GM19468 (cell line): ENCODE measurements around the gene TMC3.
A peak's percentile ranks its signal among the peaks of the same experiment; 100 is the strongest.

ENCODE experiments used
- ATAC-seq: cut with Tn5 transposase; IDR thresholded peaks from one replicate; pipeline ENCODE4 v1.9.1; 2021; ENCODE audit warnings: mild to moderate bottlenecking, moderate library complexity, moderate number of reproducible peaks; ENCODE audit not compliant: unreplicated experiment; ENCODE audit errors: extremely low read depth

The TMC3 gene

GRCh38 chr15:81326466-81327212 lies 47.4 kb downstream of the TMC3 start:
- no peak for ATAC-seq

- ATAC-seq, result peak; percentile 98
Observed at GRCh38 chr15:81323944-81324881, 49.8 kb downstream of the TMC3 start, which contains the start of gene STARD5. Gene STARD5, minus strand, starts transcription at chr15:81324141. Its CDS starts 42 bp downstream, at chr15:81324099.

GRCh38 chr15:81323559-81323943 lies 50.5 kb downstream of the TMC3 start:
- ATAC-seq, result no peak

- no peak for ATAC-seq
Observed at GRCh38 chr15:81322676-81323253, 51.2 kb downstream of the TMC3 start.

GRCh38 chr15:81321667-81322066 lies 52.3 kb downstream of the TMC3 start:
- ATAC-seq, result no peak

- ATAC-seq, result no peak
Observed at GRCh38 chr15:81317642-81318017, 56.4 kb downstream of the TMC3 start.

GRCh38 chr15:81316267-81316666 lies 57.7 kb downstream of the TMC3 start:
- no peak for ATAC-seq

GRCh38 chr15:81315452-81316175 lies 58.4 kb downstream of the TMC3 start:
- no peak for ATAC-seq

- ATAC-seq, result no peak
Observed at GRCh38 chr15:81314378-81314777, 59.6 kb downstream of the TMC3 start.

- ATAC-seq, result no peak
Observed at GRCh38 chr15:81313686-81314085, 60.3 kb downstream of the TMC3 start.

GRCh38 chr15:81312790-81313543 lies 61.0 kb downstream of the TMC3 start:
- no peak for ATAC-seq

GRCh38 chr15:81311752-81312464 lies 62.1 kb downstream of the TMC3 start:
- ATAC-seq, result peak; percentile 23

GRCh38 chr15:81310480-81310879 lies 63.5 kb downstream of the TMC3 start:
- no peak for ATAC-seq

- ATAC-seq, result no peak
Observed at GRCh38 chr15:81309647-81310450, 64.2 kb downstream of the TMC3 start.

- ATAC-seq, result no peak
Observed at GRCh38 chr15:81308260-81308659, 65.8 kb downstream of the TMC3 start.

- ATAC-seq, result no peak
Observed at GRCh38 chr15:81304226-81304625, 69.8 kb downstream of the TMC3 start.

GRCh38 chr15:81303244-81304225 lies 70.5 kb downstream of the TMC3 start:
- no peak for ATAC-seq
